Right atrium auricular region (tissue), 2 donors: ENCODE data around the gene TATDN3. TPM values are rescaled to one million over a fixed set of nuclear protein-coding genes. Genes with fewer than 3 reads are reported as not detected.

Experiments used
- DNase-seq: peaks from one replicate; pipeline ENCODE4 v3.0.0-alpha.2; 2019; ENCODE audit warnings: low spot score
- H3K27ac ChIP-seq, 2 donors: fragments of 200-600 bp; sonication (generic); 1 replicate in 1 of 2; 2 replicates in 1 of 2; pipeline ENCODE4 v1.5.1; 2016 to 2019
- H3K27me3 ChIP-seq, 2 donors: fragments of 200-600 bp; sonication (generic); one replicate each; pipeline versions ENCODE4 v1.5.1 to v1.6.0; 2017 to 2019
- H3K36me3 ChIP-seq: fragments of 200-600 bp; sonication (generic); one replicate; pipeline ENCODE4 v1.5.1; 2016
- H3K4me1 ChIP-seq, 2 donors: fragments of 200-600 bp; sonication (generic); one replicate each; pipeline versions ENCODE4 v1.5.1 to v1.6.0; 2017 to 2019
- H3K4me3 ChIP-seq, 2 donors: fragments of 200-600 bp; sonication (generic); 1 replicate in 1 of 2; 2 replicates in 1 of 2; pipeline ENCODE4 v1.5.1; 2017 to 2019; ENCODE audit warnings: mild to moderate bottlenecking in 1 of 2, moderate library complexity in 1 of 2
- H3K9me3 ChIP-seq, 2 donors: fragments of 200-600 bp; sonication (generic); one replicate each; pipeline ENCODE4 v1.5.1; 2019
- total RNA-seq, 2 donors: library from RNA; depleted of rRNA; stranded (reverse); fragments of >200 nt; gene quantifications; one replicate each; pipeline ENCODE4 v1.1.0, GENCODE V29; 2016
- TF ChIP-seq, protein P1 (sequence below), 2 donors: fragments of 200-600 bp; sonication (generic); IDR thresholded peaks; one replicate each; pipeline ENCODE4 v1.5.1; 2019; ENCODE audit warnings: antibody characterized with exemption in 2 of 2

The TATDN3 gene
- total RNA-seq, 2 donors from 2014 or later, result 12.6 to 39.6 TPM

DNA sequence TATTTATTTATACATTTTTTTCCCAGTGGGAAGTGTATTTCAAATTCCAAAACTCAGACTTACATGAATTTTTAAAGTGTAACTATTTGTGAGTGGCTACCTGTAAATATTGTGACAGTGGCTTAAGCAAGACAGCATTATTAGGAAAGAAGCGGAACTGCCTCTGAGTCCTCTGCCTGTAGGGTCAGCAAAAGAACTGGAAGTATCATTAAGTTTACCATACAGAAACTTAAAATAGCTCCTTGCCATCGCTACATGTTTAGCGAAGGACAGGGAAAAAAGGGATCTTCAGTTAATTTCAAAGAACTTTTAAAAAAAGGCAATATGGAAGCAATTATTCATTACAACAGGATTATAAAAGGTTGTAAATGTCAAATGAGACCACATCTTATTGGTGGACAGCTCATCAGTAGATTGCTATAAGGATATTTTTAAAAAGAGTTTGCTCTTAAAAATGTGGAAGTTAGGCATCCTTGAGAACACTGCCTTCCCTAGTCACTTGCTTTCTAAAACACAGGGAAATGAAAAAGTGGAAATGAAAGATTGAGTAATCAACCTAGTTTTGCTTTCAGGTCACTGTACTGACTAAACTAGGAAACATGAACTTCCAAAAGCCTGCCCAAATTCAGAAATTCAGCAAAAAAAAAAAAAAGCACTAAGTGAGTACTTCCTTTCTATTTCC is 39.3 kb upstream of the TATDN3 start:
- Histone ChIP-seq H3K27me3 (no peaks in the 10 kb centered on the region), H3K27ac (peak overlapping the region in 1 of 2 donors; percentile 35), H3K9me3 (no peaks in the 10 kb centered on the region), H3K4me1 (peaks cover 0 to 14% of the 10 kb centered on the region in 2 donors), H3K36me3 (no peaks in the 10 kb centered on the region), H3K4me3 (no peak overlapping the region)
- TF ChIP-seq, protein P1, sequence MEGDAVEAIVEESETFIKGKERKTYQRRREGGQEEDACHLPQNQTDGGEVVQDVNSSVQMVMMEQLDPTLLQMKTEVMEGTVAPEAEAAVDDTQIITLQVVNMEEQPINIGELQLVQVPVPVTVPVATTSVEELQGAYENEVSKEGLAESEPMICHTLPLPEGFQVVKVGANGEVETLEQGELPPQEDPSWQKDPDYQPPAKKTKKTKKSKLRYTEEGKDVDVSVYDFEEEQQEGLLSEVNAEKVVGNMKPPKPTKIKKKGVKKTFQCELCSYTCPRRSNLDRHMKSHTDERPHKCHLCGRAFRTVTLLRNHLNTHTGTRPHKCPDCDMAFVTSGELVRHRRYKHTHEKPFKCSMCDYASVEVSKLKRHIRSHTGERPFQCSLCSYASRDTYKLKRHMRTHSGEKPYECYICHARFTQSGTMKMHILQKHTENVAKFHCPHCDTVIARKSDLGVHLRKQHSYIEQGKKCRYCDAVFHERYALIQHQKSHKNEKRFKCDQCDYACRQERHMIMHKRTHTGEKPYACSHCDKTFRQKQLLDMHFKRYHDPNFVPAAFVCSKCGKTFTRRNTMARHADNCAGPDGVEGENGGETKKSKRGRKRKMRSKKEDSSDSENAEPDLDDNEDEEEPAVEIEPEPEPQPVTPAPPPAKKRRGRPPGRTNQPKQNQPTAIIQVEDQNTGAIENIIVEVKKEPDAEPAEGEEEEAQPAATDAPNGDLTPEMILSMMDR (IDR thresholded peaks at IDR 0.05), result no peak
- DNase-seq, result no peak

DNA sequence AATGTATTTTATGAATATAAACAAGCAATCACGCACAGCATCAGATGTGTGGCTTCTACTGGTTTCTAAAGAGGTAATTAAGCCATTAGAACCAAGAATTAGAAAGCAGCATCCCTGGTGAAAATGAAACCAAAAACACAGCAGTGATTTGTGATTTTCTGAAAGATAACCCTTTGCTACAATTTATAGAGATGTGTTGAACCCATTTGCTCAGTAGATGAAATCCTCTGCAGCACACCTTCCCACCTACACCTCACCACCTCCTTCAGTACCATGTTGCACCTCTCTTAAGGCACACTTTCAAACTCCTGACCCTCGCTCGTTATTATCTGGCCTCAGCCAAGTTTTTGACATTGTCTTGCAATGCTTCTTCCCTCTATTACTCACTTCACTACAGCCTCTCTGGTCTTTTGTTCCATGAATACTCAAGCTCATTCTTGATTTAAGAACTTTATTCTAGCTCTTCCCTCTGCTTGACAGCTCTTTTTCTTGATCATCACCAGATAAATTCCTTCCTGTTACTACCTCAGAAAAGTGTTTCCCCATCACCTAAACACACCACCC is 38.7 kb upstream of the TATDN3 start:
- Histone ChIP-seq H3K4me1 (peaks cover 0 to 14% of the 10 kb centered on the region in 2 donors), H3K36me3 (no peaks in the 10 kb centered on the region), H3K4me3 (no peak overlapping the region), H3K27me3 (no peaks in the 10 kb centered on the region), H3K27ac (peak overlapping the region; percentile 24 to 35), H3K9me3 (no peaks in the 10 kb centered on the region)
- TF ChIP-seq, protein P1 (IDR thresholded peaks at IDR 0.05), result no peak
- no peak for DNase-seq

DNA sequence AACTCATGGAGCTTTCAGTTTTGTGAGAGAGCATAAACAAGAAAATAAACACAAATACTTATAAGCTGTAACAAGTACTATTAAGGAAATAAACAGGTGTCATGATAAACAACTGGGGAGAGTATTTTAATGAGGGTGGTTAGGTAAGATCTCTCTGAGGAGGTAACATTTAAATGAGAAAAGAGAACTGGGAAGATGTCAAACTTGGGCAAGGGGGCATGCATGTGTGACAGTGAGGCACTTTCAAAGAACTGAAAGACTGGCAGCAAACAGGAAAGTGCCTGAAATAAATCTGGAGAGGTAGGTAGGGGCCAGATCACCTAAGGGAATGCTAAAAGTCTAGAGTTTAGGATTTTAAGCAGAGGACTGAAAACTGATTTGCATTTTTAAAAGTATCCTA is 37.9 kb upstream of the TATDN3 start:
- Histone ChIP-seq H3K9me3 (no peaks in the 10 kb centered on the region), H3K27ac (no peak overlapping the region), H3K4me1 (peaks cover 0 to 14% of the 10 kb centered on the region in 2 donors)

DNA sequence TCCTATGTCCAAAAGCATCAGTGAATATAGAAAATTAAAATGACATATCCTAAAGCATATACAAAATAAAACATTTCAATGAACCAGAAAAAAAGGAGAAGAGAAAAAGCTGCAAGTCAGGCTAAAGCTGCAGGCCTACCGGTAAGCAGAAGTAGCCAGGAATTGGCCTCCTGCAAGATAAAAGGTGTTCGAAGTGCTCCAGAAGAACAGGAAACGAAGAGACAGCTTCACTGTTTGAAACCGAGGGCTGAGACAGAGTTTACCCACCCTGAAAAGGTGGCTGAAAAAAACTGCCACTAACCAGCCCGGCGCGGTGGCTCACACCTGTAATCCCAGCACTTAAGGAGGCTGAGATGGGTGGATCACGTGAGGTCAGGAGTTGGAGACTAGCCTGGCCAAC is 37.5 kb upstream of the TATDN3 start:
- no peak for DNase-seq
- TF ChIP-seq, protein P1 (IDR thresholded peaks at IDR 0.05), result no peak
- no peaks in the 10 kb centered on the region for H3K36me3 ChIP-seq
- no peaks in the 10 kb centered on the region for H3K27me3 ChIP-seq
- H3K4me3 ChIP-seq, result no peak overlapping the region
- H3K4me1 ChIP-seq, result peaks cover 0 to 14% of the 10 kb centered on the region in 2 donors
- H3K27ac ChIP-seq, result no peak overlapping the region
- H3K9me3 ChIP-seq, result no peaks in the 10 kb centered on the region

More for the DNA sequence above, 37.9 kb upstream of the TATDN3 start:
- TF ChIP-seq, protein P1 (IDR thresholded peaks at IDR 0.05), result no peak
- H3K27me3 ChIP-seq, result no peaks in the 10 kb centered on the region
- no peaks in the 10 kb centered on the region for H3K36me3 ChIP-seq
- no peak for DNase-seq
- H3K4me3 ChIP-seq, result no peak overlapping the region

DNA sequence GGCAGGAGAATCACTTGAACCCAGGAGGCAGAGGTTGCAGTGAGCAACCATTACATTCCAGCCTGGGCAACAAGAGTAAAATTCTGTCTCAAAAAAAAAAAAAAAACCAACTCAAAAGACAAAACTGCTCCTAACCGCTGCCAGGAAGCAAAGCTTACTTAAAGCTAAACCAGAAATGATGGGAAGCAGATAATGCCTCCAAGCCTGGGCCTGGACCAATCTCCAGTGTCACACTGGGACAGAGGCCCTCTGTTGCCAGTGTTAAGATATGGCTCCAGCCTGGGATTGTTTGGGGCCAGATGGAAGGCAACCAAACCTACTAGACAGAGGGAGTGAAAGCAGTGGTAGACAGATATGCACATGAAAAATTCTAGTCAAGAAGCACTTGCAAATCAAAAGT is 37.0 kb upstream of the TATDN3 start:
- Histone ChIP-seq H3K9me3 (no peaks in the 10 kb centered on the region), H3K36me3 (no peaks in the 10 kb centered on the region), H3K4me1 (peaks cover 0 to 11% of the 10 kb centered on the region in 2 donors), H3K27ac (no peak overlapping the region), H3K27me3 (no peaks in the 10 kb centered on the region), H3K4me3 (no peak overlapping the region)
- no peak for DNase-seq
- TF ChIP-seq, protein P1 (IDR thresholded peaks at IDR 0.05), result no peak
